GM18508 (cell line): Measurements from ENCODE around the gene CHCHD3.

Source experiments
- ATAC-seq: cut with Tn5 transposase; IDR thresholded peaks from one replicate; pipeline ENCODE4 v1.9.1; 2021; ENCODE audit warnings: moderate number of reproducible peaks; ENCODE audit not compliant: insufficient read depth, unreplicated experiment

The CHCHD3 gene

GRCh38 chr7:133015888-133016287 lies 66.0 kb downstream of the CHCHD3 start:
- ATAC-seq: no peak

GRCh38 chr7:133011746-133012145 lies 70.1 kb downstream of the CHCHD3 start:
- no peak for ATAC-seq

DNA sequence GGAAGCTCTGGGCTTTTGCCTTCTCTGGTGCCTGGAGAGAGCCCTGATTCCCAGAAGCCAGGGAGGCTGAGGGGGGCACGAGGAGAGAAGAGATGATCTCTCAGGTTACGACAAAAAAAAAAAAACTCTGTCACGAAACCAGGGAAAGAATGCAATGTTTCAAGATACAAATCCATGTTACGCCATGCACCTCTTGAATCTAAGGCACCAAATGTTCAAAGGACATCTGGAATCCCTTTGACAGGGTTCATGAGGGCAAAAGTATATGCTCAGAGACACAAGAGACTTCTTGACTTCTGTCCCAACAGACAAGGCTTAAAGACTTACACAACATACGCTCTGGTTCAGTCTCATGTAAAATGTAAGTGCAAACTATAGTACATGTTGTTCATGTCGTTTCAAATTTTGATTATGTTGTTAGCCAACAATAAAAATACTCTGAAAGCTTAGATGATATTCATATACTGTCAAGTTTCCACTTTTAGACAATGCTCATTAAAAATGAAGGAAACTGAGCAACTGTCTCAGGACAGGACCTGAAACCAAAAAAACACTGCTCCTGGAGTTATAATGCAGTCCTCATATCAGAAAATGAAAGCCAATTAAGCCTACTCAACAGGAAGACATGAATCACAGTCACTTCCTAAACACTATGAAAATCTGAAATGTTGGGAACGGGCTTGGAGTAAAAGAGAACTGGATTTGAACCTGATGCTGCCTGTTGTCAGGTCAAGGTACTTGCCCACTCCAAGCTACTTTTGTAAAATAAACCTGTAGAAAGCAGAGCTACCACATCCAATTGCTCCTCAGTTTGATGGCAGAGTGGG lies 72.3 kb downstream of the CHCHD3 start:
- ATAC-seq: no peak

- ATAC-seq: no peak
These were observed 73.9 kb downstream of the CHCHD3 start for GRCh38 chr7:133007961-133008360.

- no peak for ATAC-seq
These were observed 78.6 kb downstream of the CHCHD3 start for GRCh38 chr7:133003052-133003910.

DNA sequence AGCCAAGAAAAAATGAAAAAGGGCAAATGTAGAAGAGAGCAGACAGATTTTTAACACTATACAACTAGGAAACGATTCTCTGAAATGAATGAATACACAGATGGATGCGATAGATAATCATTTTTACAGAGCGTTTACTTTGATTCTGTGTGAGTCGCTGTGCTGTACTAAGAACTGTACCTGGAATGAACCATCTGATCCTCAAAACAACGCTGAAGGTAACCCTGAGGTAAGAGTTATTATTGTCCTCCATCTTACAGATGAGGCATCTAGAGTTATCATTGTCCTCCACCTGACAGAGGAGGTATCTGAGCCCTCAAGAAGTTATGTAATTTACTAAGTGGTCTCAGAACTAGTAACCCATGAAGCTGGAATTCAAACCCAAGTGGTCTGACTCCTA lies 80.2 kb downstream of the CHCHD3 start:
- no peak for ATAC-seq

DNA sequence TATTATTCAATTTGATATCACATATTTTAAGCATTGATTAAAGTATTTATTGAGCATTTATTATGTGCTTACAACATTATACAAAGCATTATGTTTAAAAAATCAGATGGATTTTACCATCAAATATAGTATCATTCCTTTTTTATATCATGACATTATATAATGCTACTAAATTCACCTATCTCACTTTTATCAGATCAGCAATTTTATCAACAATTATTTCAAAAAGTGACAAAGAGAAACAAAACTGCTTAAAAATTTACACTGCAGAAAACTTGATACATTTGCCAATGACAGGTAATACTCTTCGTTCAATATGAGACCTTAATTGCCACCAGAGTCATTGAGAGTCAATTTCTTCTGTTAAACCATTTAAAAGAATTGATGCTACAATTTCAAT lies 82.0 kb downstream of the CHCHD3 start:
- ATAC-seq: no peak

DNA sequence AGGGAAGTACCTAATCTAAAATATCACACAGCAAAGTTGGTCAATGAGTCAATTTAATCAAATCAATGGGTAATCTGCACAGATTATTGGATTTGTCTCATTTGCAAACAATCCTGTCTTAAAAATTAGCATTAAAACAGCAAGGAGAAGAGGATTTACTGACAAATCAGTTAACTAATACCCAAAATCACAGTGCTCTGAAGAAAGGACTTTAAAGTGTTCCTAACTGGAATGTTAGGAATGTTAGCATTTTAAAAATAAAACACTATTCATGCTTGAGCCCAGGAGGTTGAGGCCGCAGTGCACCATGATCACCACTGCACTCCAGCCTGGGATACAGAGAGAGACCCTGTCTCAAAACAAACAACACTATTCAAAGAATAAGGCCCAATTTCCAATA lies 83.1 kb downstream of the CHCHD3 start:
- ATAC-seq: no peak

DNA sequence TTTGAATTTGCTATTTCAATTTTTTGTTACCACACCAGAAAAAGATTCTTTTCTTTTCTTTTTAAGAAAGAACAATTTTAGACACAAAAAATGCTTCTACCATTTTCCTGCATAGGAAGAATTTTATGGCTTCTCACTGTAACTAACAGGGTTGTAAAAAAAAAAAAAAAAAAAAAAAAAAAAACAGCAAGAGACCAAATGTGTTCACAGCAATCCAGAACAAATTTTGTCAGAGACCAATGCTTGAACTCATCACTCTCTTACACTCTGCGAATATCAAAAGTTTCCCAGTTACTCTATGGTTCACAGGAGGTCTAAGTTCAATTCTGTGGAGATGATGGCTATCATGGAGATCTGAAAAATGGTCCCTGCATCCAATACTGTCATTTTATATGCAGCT lies 84.4 kb downstream of the CHCHD3 start:
- ATAC-seq: no peak

- ATAC-seq: no peak
These were observed 85.2 kb downstream of the CHCHD3 start for GRCh38 chr7:132996581-132997242.

- no peak for ATAC-seq
These were observed 88.4 kb downstream of the CHCHD3 start for GRCh38 chr7:132993377-132994013.

GRCh38 chr7:132991615-132992587 lies 90.0 kb downstream of the CHCHD3 start:
- ATAC-seq: no peak

DNA sequence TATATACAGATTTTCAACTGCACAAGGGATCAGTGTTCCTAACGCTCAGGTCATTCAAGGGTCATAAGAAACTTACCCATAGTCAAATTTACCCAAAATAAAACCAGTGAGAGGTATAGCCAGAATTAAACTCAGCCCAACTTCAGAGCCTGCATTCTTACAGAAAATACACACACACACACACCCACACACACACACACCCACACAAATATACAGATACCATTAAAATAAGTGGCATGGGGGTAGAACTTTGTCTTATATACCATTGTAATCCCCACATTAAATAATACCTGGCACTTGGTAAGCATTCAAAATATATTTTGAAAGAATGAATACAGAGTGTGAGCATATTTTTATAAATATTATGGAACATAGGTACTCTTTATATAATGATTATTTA lies 93.8 kb downstream of the CHCHD3 start:
- ATAC-seq: no peak

DNA sequence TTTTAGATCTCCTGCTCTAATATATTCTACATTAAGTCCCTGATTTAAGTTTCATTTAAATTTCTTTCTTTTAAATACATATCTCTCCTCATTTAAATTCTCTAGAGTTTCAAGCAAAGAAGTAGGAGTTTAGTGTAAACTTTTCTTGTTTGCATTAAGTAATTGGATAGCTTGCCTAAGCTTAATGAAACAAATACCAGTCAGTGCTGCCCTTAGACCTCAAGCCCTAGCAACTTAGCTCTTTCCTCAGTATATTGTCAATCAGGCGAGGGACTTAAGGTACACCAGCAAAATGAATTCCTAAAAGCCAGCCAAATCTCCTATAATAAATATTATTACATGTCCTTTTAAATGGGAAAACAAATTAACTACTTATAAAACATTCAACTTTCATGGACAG lies 101.5 kb downstream of the CHCHD3 start:
- ATAC-seq: no peak

- no peak for ATAC-seq
These were observed 102.4 kb downstream of the CHCHD3 start for GRCh38 chr7:132979524-132979923.

DNA sequence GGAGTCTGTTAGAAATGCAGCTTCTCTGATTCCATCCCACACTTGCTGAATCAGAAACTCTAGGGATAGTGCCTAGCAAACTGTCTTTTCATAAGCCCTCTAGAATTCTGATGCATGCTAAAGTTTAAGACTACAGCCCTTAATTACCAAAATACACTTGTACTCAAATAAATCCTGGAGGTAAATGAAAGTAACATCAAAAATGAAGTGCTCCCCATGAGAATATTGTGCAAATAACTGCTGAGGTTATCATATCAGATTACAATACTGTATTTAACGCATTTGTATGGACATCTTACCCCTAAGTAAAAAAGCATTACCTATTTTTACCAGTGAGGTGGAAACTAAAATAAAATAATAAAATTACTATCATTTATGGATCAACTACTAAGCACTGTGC lies 104.7 kb downstream of the CHCHD3 start:
- ATAC-seq: no peak

DNA sequence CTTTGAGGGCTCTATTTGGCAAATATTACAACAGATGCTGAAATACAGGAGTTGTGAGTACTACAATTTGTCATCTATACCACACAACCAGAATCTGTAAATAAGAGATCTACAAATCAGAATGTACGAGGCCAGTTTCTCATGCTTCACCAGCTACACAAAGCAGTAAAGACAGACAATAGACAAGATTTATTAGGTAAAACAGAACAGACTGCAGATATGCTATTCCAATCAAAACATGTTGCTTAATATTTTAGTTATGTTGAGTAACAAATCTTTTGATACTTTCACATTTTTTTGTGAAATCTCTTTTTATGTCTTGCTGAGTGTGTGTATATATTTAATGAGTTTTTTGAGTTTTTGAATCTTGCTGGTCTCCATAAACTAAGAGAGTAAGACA lies 109.1 kb downstream of the CHCHD3 start:
- no peak for ATAC-seq

- no peak for ATAC-seq
These were observed 111.6 kb downstream of the CHCHD3 start for GRCh38 chr7:132970257-132970656.

- no peak for ATAC-seq
These were observed 112.4 kb downstream of the CHCHD3 start for GRCh38 chr7:132969520-132969919.
